ENCODE data around the gene TMEM45B. TPM values are rescaled to one million over a fixed set of nuclear protein-coding genes. Genes with fewer than 3 reads are reported as not detected.
"Not testable (repeated sequence)": the region's sequence is repeated elsewhere in the genome, so short reads cannot be mapped to it uniquely, and the experiment has no call there.

The TMEM45B gene
- total and polyA plus RNA-seq, 2 of the 13 experiments (the other 11 are each of a cell fraction or from before 2014, with no cell fraction given): 29.1 to 181 TPM

DNA sequence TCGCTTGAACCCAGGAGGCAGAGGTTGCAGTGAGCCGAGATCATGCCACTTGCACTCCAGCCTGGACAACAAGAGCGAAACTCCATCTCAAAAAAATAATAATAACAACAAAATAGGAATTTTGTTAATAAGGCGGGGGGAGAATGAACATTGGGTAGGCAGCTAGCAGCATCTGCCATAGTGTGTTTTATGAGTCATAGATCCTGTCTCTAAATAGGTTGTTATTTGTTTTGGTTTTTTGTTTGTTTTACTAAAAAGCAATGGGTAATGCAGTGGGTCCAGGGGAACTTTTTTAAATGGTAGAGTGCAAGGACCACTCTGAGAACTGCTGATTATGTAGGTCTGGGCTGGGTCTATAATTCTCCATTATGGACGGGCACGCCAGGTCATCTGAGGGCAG, 4.6 kb downstream of the TMEM45B start (continued):
- TF ChIP-seq, protein P1, sequence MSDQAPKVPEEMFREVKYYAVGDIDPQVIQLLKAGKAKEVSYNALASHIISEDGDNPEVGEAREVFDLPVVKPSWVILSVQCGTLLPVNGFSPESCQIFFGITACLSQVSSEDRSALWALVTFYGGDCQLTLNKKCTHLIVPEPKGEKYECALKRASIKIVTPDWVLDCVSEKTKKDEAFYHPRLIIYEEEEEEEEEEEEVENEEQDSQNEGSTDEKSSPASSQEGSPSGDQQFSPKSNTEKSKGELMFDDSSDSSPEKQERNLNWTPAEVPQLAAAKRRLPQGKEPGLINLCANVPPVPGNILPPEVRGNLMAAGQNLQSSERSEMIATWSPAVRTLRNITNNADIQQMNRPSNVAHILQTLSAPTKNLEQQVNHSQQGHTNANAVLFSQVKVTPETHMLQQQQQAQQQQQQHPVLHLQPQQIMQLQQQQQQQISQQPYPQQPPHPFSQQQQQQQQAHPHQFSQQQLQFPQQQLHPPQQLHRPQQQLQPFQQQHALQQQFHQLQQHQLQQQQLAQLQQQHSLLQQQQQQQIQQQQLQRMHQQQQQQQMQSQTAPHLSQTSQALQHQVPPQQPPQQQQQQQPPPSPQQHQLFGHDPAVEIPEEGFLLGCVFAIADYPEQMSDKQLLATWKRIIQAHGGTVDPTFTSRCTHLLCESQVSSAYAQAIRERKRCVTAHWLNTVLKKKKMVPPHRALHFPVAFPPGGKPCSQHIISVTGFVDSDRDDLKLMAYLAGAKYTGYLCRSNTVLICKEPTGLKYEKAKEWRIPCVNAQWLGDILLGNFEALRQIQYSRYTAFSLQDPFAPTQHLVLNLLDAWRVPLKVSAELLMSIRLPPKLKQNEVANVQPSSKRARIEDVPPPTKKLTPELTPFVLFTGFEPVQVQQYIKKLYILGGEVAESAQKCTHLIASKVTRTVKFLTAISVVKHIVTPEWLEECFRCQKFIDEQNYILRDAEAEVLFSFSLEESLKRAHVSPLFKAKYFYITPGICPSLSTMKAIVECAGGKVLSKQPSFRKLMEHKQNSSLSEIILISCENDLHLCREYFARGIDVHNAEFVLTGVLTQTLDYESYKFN (CRISPR knock-in tag; conservative IDR thresholded peaks at IDR 0.05): peak; percentile 40; the same call in 1 of the 2 replicates
- TF ChIP-seq MED1 (CRISPR knock-in tag; IDR thresholded peaks at IDR 0.05) (peak; percentile 30; the same call in 1 of the 2 replicates), ARID5B (CRISPR knock-in tag; IDR thresholded peaks at IDR 0.05) (peak; percentile 37; the same call in 1 of the 2 replicates), SOX5 (CRISPR knock-in tag; IDR thresholded peaks at IDR 0.05; ENCODE audit: borderline replicate concordance) (peak; percentile 21; the same call in 1 of the 2 replicates), MAFK (conservative IDR thresholded peaks at IDR 0.05 in 1 of 2, IDR thresholded peaks at IDR 0.05 in 1 of 2; ENCODE audit: low read length in 2 of 2) (peak in 1 of 2 experiments; percentile 7; a peak in 1 of 4 replicates), ZBTB33 (CRISPR knock-in tag; IDR thresholded peaks at IDR 0.05) (0 out of 2 replicates have a peak, but pooled peaks have one; percentile 64), EP300 (IDR thresholded peaks at IDR 0.05; ENCODE audit: low read depth in 2 of 2, low read length in 2 of 2) (peak in 1 of 2 experiments; percentile 22; a peak in 1 of 4 replicates), ZNF816 (CRISPR knock-in tag; IDR thresholded peaks at IDR 0.05; ENCODE audit: borderline replicate concordance) (0 out of 2 replicates have a peak, but pooled peaks have one; percentile 42)
- not testable (repeated sequence) for TF ChIP-seq EP300 (CRISPR knock-in tag; IDR thresholded peaks at IDR 0.05; ENCODE audit: borderline replicate concordance)
